Activated naive CD8-positive, alpha-beta T cell treated with anti-CD3 and anti-CD28 coated beads for 36 hours (primary cell): ENCODE results near the gene GLI1. TPM values are rescaled to one million over a fixed set of nuclear protein-coding genes. Genes with fewer than 3 reads are reported as not detected.

Experiments
- DNase-seq: peaks from one replicate; pipeline ENCODE4 v3.0.0; 2021
- H3K27ac Mint-ChIP-seq: one replicate; pipeline ENCODE4 v1.8.0; 2022; ENCODE audit warnings: mild to moderate bottlenecking, moderate library complexity, mixed read lengths
- H3K27me3 Mint-ChIP-seq: one replicate; pipeline ENCODE4 v1.8.0; 2022; ENCODE audit warnings: mild to moderate bottlenecking, mixed read lengths
- H3K36me3 Mint-ChIP-seq: one replicate; pipeline ENCODE4 v1.8.0; 2021; ENCODE audit warnings: mild to moderate bottlenecking, mixed read lengths
- H3K4me1 Mint-ChIP-seq: one replicate; pipeline ENCODE4 v1.8.0; 2021; ENCODE audit warnings: mixed read lengths
- H3K4me3 Mint-ChIP-seq: one replicate; pipeline ENCODE4 v1.8.0; 2022; ENCODE audit warnings: mild to moderate bottlenecking, moderate library complexity, mixed read lengths
- H3K9me3 Mint-ChIP-seq: one replicate; pipeline ENCODE4 v1.8.0; 2022; ENCODE audit warnings: mixed read lengths
- total RNA-seq, 2 experiments: library from RNA; stranded (reverse); gene quantifications; one replicate each; pipeline ENCODE4 v1.2.3, GENCODE V29; 2021

GLI1 gene
- total RNA-seq, 2 experiments from 2014 or later = 0.56 to 0.62 TPM

- Mint-ChIP-seq H3K27me3 (no peaks in the 10 kb centered on the region), H3K36me3 (no peaks in the 10 kb centered on the region), H3K4me1 (peaks cover 13% of the 10 kb centered on the region), H3K4me3 (no peak overlapping the region), H3K27ac (no peak overlapping the region), H3K9me3 (no peaks in the 10 kb centered on the region)
- no peak for DNase-seq
Observed at GRCh38 chr12:57452181-57452936, 7.2 kb upstream of the GLI1 start.

- Mint-ChIP-seq H3K9me3 (no peaks in the 10 kb centered on the region), H3K27ac (no peak overlapping the region), H3K4me3 (no peak overlapping the region)
Observed at GRCh38 chr12:57452937-57453509, 6.6 kb upstream of the GLI1 start.

GRCh38 chr12:57454213-57454565 is 5.4 kb upstream of the GLI1 start:
- Mint-ChIP-seq H3K9me3 (no peaks in the 10 kb centered on the region), H3K4me1 (peaks cover 24% of the 10 kb centered on the region), H3K4me3 (peak overlapping the region; percentile 55), H3K36me3 (no peaks in the 10 kb centered on the region), H3K27ac (peak overlapping the region; percentile 82), H3K27me3 (no peaks in the 10 kb centered on the region)
- DNase-seq = no peak

More at GRCh38 chr12:57452937-57453509, 6.6 kb upstream of the GLI1 start:
- peak; percentile 63 for DNase-seq
- peaks cover 15% of the 10 kb centered on the region for H3K4me1 Mint-ChIP-seq
- no peaks in the 10 kb centered on the region for H3K36me3 Mint-ChIP-seq
- no peaks in the 10 kb centered on the region for H3K27me3 Mint-ChIP-seq

- Mint-ChIP-seq H3K9me3 (no peaks in the 10 kb centered on the region), H3K27ac (peak within 1 kb of the TSS; percentile 82), H3K4me1 (peaks cover 28% of the 10 kb centered on the region), H3K27me3 (no peaks in the 10 kb centered on the region), H3K4me3 (peak within 1 kb of the TSS; percentile 77), H3K36me3 (no peaks in the 10 kb centered on the region)
- DNase-seq = peak; percentile 36
Observed at GRCh38 chr12:57454566-57455373, 4.8 kb upstream of the GLI1 start, which contains the start of gene INHBE. Gene INHBE, plus strand, starts transcription at chr12:57455307. Its CDS starts 230 bp downstream, at chr12:57455537.

GRCh38 chr12:57455374-57456144 is 4.0 kb upstream of the GLI1 start:
- no peaks in the 10 kb centered on the region for H3K36me3 Mint-ChIP-seq
- peak overlapping the region; percentile 82 for H3K27ac Mint-ChIP-seq
- no peak for DNase-seq
- H3K4me3 Mint-ChIP-seq = peak overlapping the region; percentile 77
- H3K9me3 Mint-ChIP-seq = no peaks in the 10 kb centered on the region
- peaks cover 33% of the 10 kb centered on the region for H3K4me1 Mint-ChIP-seq
- peaks cover 4% of the 10 kb centered on the region for H3K27me3 Mint-ChIP-seq

GRCh38 chr12:57456145-57456700 is 3.4 kb upstream of the GLI1 start:
- Mint-ChIP-seq H3K4me1 (peaks cover 37% of the 10 kb centered on the region), H3K27ac (peak overlapping the region; percentile 54), H3K9me3 (no peaks in the 10 kb centered on the region), H3K36me3 (no peaks in the 10 kb centered on the region), H3K27me3 (peaks cover 5% of the 10 kb centered on the region), H3K4me3 (peak overlapping the region; percentile 77)
- DNase-seq = peak; percentile 65

GRCh38 chr12:57456737-57457490 is 2.7 kb upstream of the GLI1 start:
- no peaks in the 10 kb centered on the region for H3K36me3 Mint-ChIP-seq
- H3K27ac Mint-ChIP-seq = no peak overlapping the region
- peaks cover 5% of the 10 kb centered on the region for H3K27me3 Mint-ChIP-seq
- peaks cover 41% of the 10 kb centered on the region for H3K4me1 Mint-ChIP-seq
- H3K9me3 Mint-ChIP-seq = no peaks in the 10 kb centered on the region
- no peak overlapping the region for H3K4me3 Mint-ChIP-seq
- DNase-seq = no peak

GRCh38 chr12:57458665-57459054 is 925 bp upstream of the GLI1 start:
- peak overlapping the region; percentile 97 for H3K27ac Mint-ChIP-seq

GRCh38 chr12:57459055-57459749 is 383 bp upstream of the GLI1 start:
- Mint-ChIP-seq H3K27ac (peak overlapping the region; percentile 97), H3K9me3 (no peaks in the 10 kb centered on the region), H3K4me1 (peaks cover 56% of the 10 kb centered on the region), H3K36me3 (no peaks in the 10 kb centered on the region), H3K4me3 (peak overlapping the region; percentile 88), H3K27me3 (peaks cover 5% of the 10 kb centered on the region)
- DNase-seq = peak; percentile 94

More at GRCh38 chr12:57458665-57459054, 925 bp upstream of the GLI1 start:
- no peaks in the 10 kb centered on the region for H3K9me3 Mint-ChIP-seq
- no peak for DNase-seq
- peaks cover 51% of the 10 kb centered on the region for H3K4me1 Mint-ChIP-seq
- no peaks in the 10 kb centered on the region for H3K36me3 Mint-ChIP-seq
- peaks cover 5% of the 10 kb centered on the region for H3K27me3 Mint-ChIP-seq
- H3K4me3 Mint-ChIP-seq = peak overlapping the region; percentile 88

- H3K36me3 Mint-ChIP-seq = no peaks in the 10 kb centered on the region
- no peak overlapping the region for H3K27ac Mint-ChIP-seq
- H3K4me3 Mint-ChIP-seq = peak overlapping the region; percentile 71
Observed at GRCh38 chr12:57460468-57460784, 841 bp downstream of the GLI1 start.

GRCh38 chr12:57460841-57461275 is 1.3 kb downstream of the GLI1 start:
- DNase-seq = no peak
- no peaks in the 10 kb centered on the region for H3K9me3 Mint-ChIP-seq
- no peaks in the 10 kb centered on the region for H3K36me3 Mint-ChIP-seq
- peaks cover 58% of the 10 kb centered on the region for H3K4me1 Mint-ChIP-seq
- H3K27me3 Mint-ChIP-seq = peaks cover 5% of the 10 kb centered on the region
- H3K27ac Mint-ChIP-seq = no peak overlapping the region
- peak overlapping the region; percentile 85 for H3K4me3 Mint-ChIP-seq

More at GRCh38 chr12:57460468-57460784, 841 bp downstream of the GLI1 start:
- H3K4me1 Mint-ChIP-seq = peaks cover 62% of the 10 kb centered on the region
- peaks cover 5% of the 10 kb centered on the region for H3K27me3 Mint-ChIP-seq
- no peak for DNase-seq
- no peaks in the 10 kb centered on the region for H3K9me3 Mint-ChIP-seq

GRCh38 chr12:57461276-57461916 is 1.8 kb downstream of the GLI1 start:
- DNase-seq = peak; percentile 57
- H3K4me3 Mint-ChIP-seq = peak overlapping the region; percentile 85
- H3K9me3 Mint-ChIP-seq = no peaks in the 10 kb centered on the region
- peaks cover 5% of the 10 kb centered on the region for H3K27me3 Mint-ChIP-seq
- no peaks in the 10 kb centered on the region for H3K36me3 Mint-ChIP-seq
- H3K4me1 Mint-ChIP-seq = peaks cover 56% of the 10 kb centered on the region
- no peak overlapping the region for H3K27ac Mint-ChIP-seq

- Mint-ChIP-seq H3K9me3 (no peaks in the 10 kb centered on the region), H3K4me3 (peak overlapping the region; percentile 85), H3K27me3 (peaks cover 5% of the 10 kb centered on the region), H3K4me1 (peaks cover 56% of the 10 kb centered on the region), H3K27ac (peak overlapping the region; percentile 59), H3K36me3 (peaks cover under 1% of the 10 kb centered on the region)
- peak; percentile 34 for DNase-seq
Observed at GRCh38 chr12:57461917-57462250, 2.3 kb downstream of the GLI1 start.
